GM12878 (cell line): ENCODE results near the gene SETBP1.

Experiments
- ASH2L ChIP-seq: fragments of 300-600, 200-600 bp; sonication (generic); IDR thresholded peaks from 2 replicates; pipeline ENCODE4 v1.6.1; 2017; ENCODE audit warnings: low read depth, mild to moderate bottlenecking, borderline replicate concordance
- GABPA ChIP-seq: IDR thresholded peaks from 2 replicates; pipeline ENCODE4 v1.6.1; 2014; ENCODE audit warnings: antibody characterized with exemption, low read depth, mild to moderate bottlenecking, inconsistent platforms
- NKRF ChIP-seq: fragments of 450-650 bp; conservative IDR thresholded peaks from 2 replicates; pipeline ENCODE4 v1.6.1; 2017; ENCODE audit warnings: mild to moderate bottlenecking, moderate library complexity
- NRF1 ChIP-seq: conservative IDR thresholded peaks from 2 replicates; pipeline ENCODE4 v1.6.1; 2011; ENCODE audit warnings: mild to moderate bottlenecking, low read depth, low read length, improper control_type of control experiment
- SIN3A ChIP-seq: IDR thresholded peaks from 2 replicates; pipeline ENCODE4 v1.6.1; 2012; ENCODE audit warnings: low read depth, low read length, improper control_type of control experiment
- SUZ12 ChIP-seq: fragments of 200-600 bp; sonication (generic); IDR thresholded peaks from one replicate; pipeline ENCODE4 v1.6.1; 2018; ENCODE audit warnings: antibody characterized with exemption, mild to moderate bottlenecking; ENCODE audit not compliant: unreplicated experiment
- TARDBP ChIP-seq: IDR thresholded peaks from 2 replicates; pipeline ENCODE4 v1.6.1; 2016; ENCODE audit warnings: borderline replicate concordance
- TCF7 ChIP-seq: IDR thresholded peaks from 2 replicates; pipeline ENCODE4 v1.6.1; 2014; ENCODE audit warnings: antibody characterized with exemption, borderline replicate concordance

GRCh38 chr18:44957461-44957860 is 276.8 kb downstream of the SETBP1 start:
- TF ChIP-seq SIN3A (no peak), TCF7 (no peak), SUZ12 (no peak), NRF1 (no peak), GABPA (no peak), NKRF (no peak), TARDBP (no peak), ASH2L (no peak)
